ENCODE results near the gene VPREB3.

GRCh38 chr22:23773483-23774113, 19.4 kb upstream of the VPREB3 start:
- TF ChIP-seq CTCF (conservative IDR thresholded peaks at IDR 0.05) (no peak), ZFX (IDR thresholded peaks at IDR 0.05) (no peak)
